Neuron (in vitro differentiated cells): ENCODE results near the gene PNKD.

Source experiments
- H2AFZ ChIP-seq: one replicate; pipeline ENCODE4 v1.6.1; 2013; ENCODE audit warnings: low read depth, mild to moderate bottlenecking, inconsistent platforms, low read length, moderate library complexity
- H3K27me3 ChIP-seq: one replicate; pipeline ENCODE4 v1.6.1; 2013; ENCODE audit warnings: low read length; ENCODE audit not compliant: insufficient read depth
- H3K36me3 ChIP-seq: one replicate; pipeline ENCODE4 v1.6.1; 2013; ENCODE audit warnings: low read length; ENCODE audit not compliant: insufficient read depth
- H3K4me1 ChIP-seq: one replicate; pipeline ENCODE4 v1.6.1; 2013; ENCODE audit warnings: low read length; ENCODE audit not compliant: insufficient read depth
- H3K4me3 ChIP-seq: 2 replicates; pipeline ENCODE4 v1.5.1; 2013; ENCODE audit warnings: mild to moderate bottlenecking, low read length, moderate library complexity
- H3K9me3 ChIP-seq: one replicate; pipeline ENCODE4 v1.6.1; 2013; ENCODE audit warnings: low read length

PNKD gene

GRCh38 chr2:218260742-218261422 is 9.4 kb upstream of the PNKD start, which contains the start of gene GPBAR1:
GPBAR1 (plus strand) TSS chr2:218261015; CDS start chr2:218262725, 1,710 bp downstream.
- Histone ChIP-seq H3K4me1 (peaks cover 20% of the 10 kb centered on the region), H2AFZ (no peak within 1 kb of the TSS), H3K27me3 (no peaks in the 10 kb centered on the region), H3K4me3 (no peak within 1 kb of the TSS), H3K36me3 (peaks cover 26% of the 10 kb centered on the region), H3K9me3 (no peaks in the 10 kb centered on the region)

DNA sequence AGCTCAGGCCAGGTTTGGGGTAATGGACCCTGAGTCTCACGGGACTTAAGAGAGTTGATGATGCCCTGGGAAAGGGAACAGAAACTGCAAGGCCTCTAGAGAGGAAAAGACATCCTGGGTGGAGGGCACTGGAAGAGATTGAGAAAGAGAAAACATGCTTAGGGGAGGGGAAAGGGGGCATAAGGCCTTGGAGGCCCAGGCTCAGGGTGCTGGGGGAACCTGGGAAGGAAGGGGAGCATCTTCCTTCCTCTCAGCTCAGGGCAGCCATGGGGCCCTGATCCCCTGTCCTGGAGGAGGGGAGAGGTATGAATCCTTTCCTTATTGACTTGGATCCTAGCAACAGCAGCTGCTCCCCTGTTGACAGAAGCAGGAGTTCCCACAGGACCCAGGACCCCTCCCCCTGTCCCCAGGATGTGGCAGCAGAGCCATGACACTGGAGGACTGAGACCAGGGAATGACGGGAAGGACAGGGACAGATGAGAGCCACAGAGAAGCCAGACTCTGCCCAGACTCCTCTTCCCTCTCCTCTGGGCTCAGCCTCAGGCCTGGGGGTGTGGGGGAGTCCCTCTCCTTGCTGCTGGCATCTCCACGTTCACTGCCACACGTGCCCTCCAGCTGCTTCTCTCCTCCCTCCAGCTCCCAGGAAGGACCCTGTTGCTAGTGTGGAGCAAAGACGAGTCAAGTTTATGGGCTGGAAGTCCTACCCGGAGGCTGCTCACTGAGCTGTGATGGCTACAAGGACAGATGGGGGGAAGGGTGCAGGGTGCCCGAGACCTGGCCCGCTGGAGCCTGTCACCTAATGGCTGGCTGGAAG is 8.7 kb upstream of the PNKD start:
- H3K9me3 ChIP-seq, result no peaks in the 10 kb centered on the region
- peaks cover 31% of the 10 kb centered on the region for H3K36me3 ChIP-seq
- H3K4me1 ChIP-seq, result peaks cover 20% of the 10 kb centered on the region
- H3K4me3 ChIP-seq, result no peak overlapping the region
- H2AFZ ChIP-seq, result no peak overlapping the region
- no peaks in the 10 kb centered on the region for H3K27me3 ChIP-seq

DNA sequence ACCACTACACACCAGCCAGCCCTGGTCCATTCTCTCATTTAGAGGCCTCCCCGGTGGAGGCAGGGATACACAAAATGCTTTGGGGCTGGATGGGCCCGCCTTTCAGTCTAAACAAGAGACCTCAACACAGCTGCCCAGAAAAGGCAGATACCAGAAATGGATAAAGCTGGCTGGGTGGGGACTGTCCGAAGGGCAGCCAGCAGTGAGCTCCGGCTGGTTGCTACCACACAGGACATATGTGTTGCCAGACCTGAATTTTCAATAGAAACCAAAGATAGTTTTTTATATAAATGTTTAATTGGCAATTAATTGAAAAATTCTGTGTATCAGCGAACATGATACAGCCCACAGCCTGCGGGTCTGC is 8.1 kb upstream of the PNKD start:
- H3K27me3 ChIP-seq, result no peaks in the 10 kb centered on the region
- H3K9me3 ChIP-seq, result no peaks in the 10 kb centered on the region
- H3K4me1 ChIP-seq, result peaks cover 20% of the 10 kb centered on the region
- H3K4me3 ChIP-seq, result no peak overlapping the region
- H3K36me3 ChIP-seq, result peaks cover 36% of the 10 kb centered on the region
- no peak overlapping the region for H2AFZ ChIP-seq

DNA sequence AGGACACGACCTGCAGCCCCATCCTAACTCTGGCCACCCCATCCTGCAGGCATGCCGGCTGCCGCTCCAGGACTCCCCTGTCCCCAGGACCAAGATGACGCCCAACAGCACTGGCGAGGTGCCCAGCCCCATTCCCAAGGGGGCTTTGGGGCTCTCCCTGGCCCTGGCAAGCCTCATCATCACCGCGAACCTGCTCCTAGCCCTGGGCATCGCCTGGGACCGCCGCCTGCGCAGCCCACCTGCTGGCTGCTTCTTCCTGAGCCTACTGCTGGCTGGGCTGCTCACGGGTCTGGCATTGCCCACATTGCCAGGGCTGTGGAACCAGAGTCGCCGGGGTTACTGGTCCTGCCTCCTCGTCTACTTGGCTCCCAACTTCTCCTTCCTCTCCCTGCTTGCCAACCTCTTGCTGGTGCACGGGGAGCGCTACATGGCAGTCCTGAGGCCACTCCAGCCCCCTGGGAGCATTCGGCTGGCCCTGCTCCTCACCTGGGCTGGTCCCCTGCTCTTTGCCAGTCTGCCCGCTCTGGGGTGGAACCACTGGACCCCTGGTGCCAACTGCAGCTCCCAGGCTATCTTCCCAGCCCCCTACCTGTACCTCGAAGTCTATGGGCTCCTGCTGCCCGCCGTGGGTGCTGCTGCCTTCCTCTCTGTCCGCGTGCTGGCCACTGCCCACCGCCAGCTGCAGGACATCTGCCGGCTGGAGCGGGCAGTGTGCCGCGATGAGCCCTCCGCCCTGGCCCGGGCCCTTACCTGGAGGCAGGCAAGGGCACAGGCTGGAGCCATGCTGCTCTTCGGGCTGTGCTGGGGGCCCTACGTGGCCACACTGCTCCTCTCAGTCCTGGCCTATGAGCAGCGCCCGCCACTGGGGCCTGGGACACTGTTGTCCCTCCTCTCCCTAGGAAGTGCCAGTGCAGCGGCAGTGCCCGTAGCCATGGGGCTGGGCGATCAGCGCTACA is 7.4 kb upstream of the PNKD start:
- Histone ChIP-seq H3K9me3 (no peaks in the 10 kb centered on the region), H3K36me3 (peaks cover 41% of the 10 kb centered on the region), H2AFZ (no peak overlapping the region), H3K27me3 (no peaks in the 10 kb centered on the region), H3K4me1 (peaks cover 20% of the 10 kb centered on the region), H3K4me3 (no peak overlapping the region)

DNA sequence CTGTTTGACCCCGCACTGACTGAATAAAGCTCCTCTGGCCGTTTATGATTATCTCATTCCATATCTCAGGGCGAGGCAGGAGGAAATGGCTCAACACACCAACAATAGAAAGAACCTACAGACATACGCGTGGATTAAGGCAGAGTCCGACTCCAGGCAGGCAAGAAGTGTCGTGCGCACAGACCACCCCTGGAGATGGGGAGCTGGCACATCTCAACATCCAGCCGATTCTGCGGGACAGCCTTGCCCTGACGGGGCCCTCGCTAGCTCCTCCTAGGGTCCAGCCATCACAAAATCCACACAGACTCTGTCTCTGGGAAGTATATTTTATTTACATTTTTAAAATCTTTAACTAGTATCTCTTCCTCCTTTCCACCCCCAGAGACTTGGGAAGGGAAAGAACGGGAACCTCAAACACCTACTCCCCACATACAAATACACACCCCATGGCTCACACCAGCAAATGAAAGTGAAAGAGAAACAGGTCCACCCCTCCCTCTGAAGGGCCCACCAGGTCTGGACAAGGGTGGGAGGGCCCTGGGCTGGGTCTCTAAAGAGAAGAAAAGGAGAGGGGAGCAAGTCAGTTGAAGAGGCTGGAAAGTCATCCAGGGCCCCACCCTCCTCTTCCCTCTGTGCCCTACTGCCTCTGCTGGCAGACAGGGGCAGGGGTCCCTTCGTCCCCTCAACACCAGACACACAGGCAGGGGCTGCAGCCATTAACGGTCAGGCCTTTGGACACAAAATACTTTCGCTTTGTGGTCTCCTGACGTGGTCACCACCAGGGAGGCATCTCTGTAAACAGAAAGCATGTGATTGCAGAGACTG is 6.3 kb upstream of the PNKD start:
- no peaks in the 10 kb centered on the region for H3K27me3 ChIP-seq
- peaks cover 20% of the 10 kb centered on the region for H3K4me1 ChIP-seq
- no peaks in the 10 kb centered on the region for H3K9me3 ChIP-seq
- H2AFZ ChIP-seq, result no peak overlapping the region
- peaks cover 41% of the 10 kb centered on the region for H3K36me3 ChIP-seq
- no peak overlapping the region for H3K4me3 ChIP-seq

DNA sequence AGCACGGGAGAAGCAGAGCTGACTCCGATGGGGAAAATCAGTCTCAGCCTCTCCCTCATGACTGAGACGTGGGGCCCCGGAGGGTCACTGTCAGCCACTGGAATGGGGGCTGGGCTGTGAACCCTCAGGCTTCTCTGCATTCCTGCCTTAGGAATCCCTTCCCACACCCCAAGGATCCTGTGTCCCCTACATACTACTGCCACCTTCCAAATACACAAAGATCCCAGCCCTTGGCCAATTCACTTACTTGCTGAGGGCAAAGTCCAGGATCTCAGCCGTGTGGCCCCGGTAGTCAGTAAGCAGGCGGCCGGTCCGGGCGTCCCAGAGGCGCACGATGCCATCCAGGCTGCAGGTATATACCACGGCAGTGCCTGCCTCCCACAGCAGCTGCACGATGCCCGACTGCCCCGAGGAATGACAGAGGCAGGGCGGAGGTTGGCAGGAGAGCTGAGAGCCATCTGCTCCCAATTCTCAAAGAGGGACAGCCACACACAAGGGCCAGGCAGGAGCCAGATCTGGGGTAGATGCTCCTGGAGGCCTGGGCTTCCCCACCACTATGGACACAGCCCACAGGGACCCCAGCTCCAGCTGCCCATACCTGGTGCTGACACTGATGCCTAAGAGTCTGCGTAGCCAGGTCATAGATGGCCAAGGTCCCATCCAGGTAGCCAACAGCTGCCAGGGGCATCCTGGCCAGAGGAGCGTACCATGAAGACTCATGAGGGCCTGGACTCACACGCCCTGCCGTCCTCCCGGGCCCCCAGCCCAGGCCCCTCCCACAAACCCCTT is 5.4 kb upstream of the PNKD start:
- no peak overlapping the region for H2AFZ ChIP-seq
- no peaks in the 10 kb centered on the region for H3K27me3 ChIP-seq
- H3K4me1 ChIP-seq, result peaks cover 20% of the 10 kb centered on the region
- no peak overlapping the region for H3K4me3 ChIP-seq
- peaks cover 41% of the 10 kb centered on the region for H3K36me3 ChIP-seq
- no peaks in the 10 kb centered on the region for H3K9me3 ChIP-seq

DNA sequence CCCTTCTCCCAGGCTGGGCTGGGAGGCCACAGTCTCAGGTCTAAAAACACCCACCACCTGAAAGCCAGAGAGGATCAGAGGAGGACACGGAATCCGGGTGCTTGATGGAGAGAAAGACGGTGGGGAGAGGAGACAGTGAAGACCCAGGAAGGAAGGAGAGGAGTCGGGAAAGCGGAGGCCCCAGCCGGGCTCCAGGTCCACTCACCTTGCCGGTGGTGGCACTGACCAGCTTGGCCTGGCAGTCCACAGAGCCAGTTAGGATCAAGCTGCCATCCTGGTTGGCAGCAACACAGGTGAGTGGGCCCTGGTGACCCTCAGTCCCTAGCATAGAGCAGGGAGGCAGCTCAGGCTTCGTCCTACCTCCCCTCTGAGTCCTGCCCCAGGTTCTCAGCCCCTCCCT is 4.7 kb upstream of the PNKD start:
- Histone ChIP-seq H3K4me1 (peaks cover 16% of the 10 kb centered on the region), H3K9me3 (no peaks in the 10 kb centered on the region), H3K4me3 (no peak overlapping the region), H3K36me3 (peaks cover 41% of the 10 kb centered on the region), H2AFZ (no peak overlapping the region), H3K27me3 (no peaks in the 10 kb centered on the region)

GRCh38 chr2:218266316-218266979 is 3.9 kb upstream of the PNKD start:
- peaks cover 41% of the 10 kb centered on the region for H3K36me3 ChIP-seq
- H3K4me3 ChIP-seq, result no peak overlapping the region
- no peak overlapping the region for H2AFZ ChIP-seq
- H3K4me1 ChIP-seq, result peaks cover 16% of the 10 kb centered on the region
- no peaks in the 10 kb centered on the region for H3K27me3 ChIP-seq
- no peaks in the 10 kb centered on the region for H3K9me3 ChIP-seq

- no peak overlapping the region for H3K4me3 ChIP-seq
- no peaks in the 10 kb centered on the region for H3K9me3 ChIP-seq
- peaks cover 13% of the 10 kb centered on the region for H3K4me1 ChIP-seq
- peaks cover 41% of the 10 kb centered on the region for H3K36me3 ChIP-seq
- H3K27me3 ChIP-seq, result no peaks in the 10 kb centered on the region
- H2AFZ ChIP-seq, result no peak overlapping the region
These were observed 3.1 kb upstream of the PNKD start for GRCh38 chr2:218267259-218267658.

- Histone ChIP-seq H3K36me3 (peaks cover 26% of the 10 kb centered on the region), H3K4me3 (peak overlapping the region; percentile 76), H3K27me3 (no peaks in the 10 kb centered on the region), H3K9me3 (no peaks in the 10 kb centered on the region), H3K4me1 (peaks cover 13% of the 10 kb centered on the region), H2AFZ (peak overlapping the region; percentile 74)
These were observed 585 bp downstream of the PNKD start for GRCh38 chr2:218270721-218271486.

GRCh38 chr2:218271487-218271797 is 1.1 kb downstream of the PNKD start:
- Histone ChIP-seq H3K9me3 (no peaks in the 10 kb centered on the region), H2AFZ (no peak overlapping the region), H3K36me3 (peaks cover 22% of the 10 kb centered on the region), H3K4me1 (peaks cover 13% of the 10 kb centered on the region), H3K27me3 (no peaks in the 10 kb centered on the region), H3K4me3 (peak overlapping the region; percentile 76)
